HFFc6 (cell line): Measurements from ENCODE around the gene GEMIN8. TPM values are rescaled to one million over a fixed set of nuclear protein-coding genes. Genes with fewer than 3 reads are reported as not detected.

Source experiments
- DNase-seq: peaks from one replicate; pipeline ENCODE4 v3.0.0-alpha.2; 2018
- H3K27ac Mint-ChIP-seq: 2 replicates; pipeline ENCODE4 v1.8.0; 2020; ENCODE audit warnings: mild to moderate bottlenecking, mixed read lengths
- H3K27me3 Mint-ChIP-seq: 2 replicates; pipeline ENCODE4 v1.8.0; 2021; ENCODE audit warnings: mild to moderate bottlenecking, moderate library complexity, mixed read lengths; ENCODE audit not compliant: insufficient read depth
- H3K36me3 Mint-ChIP-seq: 2 replicates; pipeline ENCODE4 v1.8.0; 2021; ENCODE audit warnings: low read depth, mixed read lengths
- H3K4me1 Mint-ChIP-seq: 2 replicates; pipeline ENCODE4 v1.8.0; 2020; ENCODE audit warnings: low read depth, mixed read lengths
- H3K4me3 Mint-ChIP-seq: 2 replicates; pipeline ENCODE4 v1.8.0; 2020; ENCODE audit warnings: mild to moderate bottlenecking, moderate library complexity, mixed read lengths
- H3K9me3 Mint-ChIP-seq: 2 replicates; pipeline ENCODE4 v1.8.0; 2020; ENCODE audit warnings: mild to moderate bottlenecking, mixed read lengths
- total RNA-seq, 6 experiments: library from RNA; stranded (reverse); fragmentation: NEBNext Ultra II Directional; extraction: Animal tissue kit (Norgen Biotek cat#: 25700); gene quantifications; 2 replicates in 1 of 6; 3 replicates in 5 of 6; pipeline ENCODE4 v1.2.3, GENCODE V29; 2021
- TF ChIP-seq, protein P1 (sequence below): fragments of 200-600 bp; sonication (generic); IDR thresholded peaks from 2 replicates; pipeline ENCODE4 v1.5.0; 2021; ENCODE audit warnings: antibody characterized with exemption, mild to moderate bottlenecking

GEMIN8 gene
- total RNA-seq, 6 experiments from 2014 or later, result 10.1 to 12.9 (median 11.8) TPM

DNA sequence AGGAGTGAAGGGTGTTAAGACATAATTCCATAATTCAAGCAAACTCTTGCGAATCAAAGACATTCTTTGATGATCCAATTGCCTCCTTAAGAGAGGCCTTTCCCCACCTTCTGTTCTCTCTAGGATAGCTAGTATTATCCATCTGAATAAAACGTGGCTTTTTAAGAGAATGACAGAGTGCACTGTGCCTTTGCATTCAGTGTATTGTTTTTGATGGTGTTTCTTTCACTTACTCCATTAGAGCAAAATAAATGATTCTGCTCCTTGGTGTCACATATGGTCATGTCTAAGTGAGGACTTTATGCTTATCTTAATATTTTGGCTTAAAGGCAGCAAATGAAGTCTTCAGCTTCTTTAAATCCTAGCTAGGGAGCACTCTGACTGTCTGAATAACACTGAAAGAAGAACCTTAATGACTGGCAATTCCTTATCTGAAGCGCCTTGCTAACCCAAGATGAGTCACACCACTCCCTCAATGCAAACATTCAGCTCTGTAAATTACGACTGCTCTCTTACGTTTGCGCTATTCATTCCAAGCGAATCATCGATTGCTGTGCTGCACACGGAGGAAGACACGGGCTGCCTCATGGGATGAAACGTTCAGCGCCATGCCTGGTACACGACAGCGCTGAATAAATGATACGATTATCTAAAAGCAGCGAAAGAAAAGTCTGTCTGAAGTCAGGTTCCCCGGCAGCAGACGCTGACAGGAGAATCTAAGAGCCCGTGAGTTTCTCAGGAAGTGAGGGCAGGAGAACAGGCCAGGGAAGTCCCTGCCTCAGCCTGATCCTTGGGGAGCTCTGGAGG lies 35.1 kb upstream of the GEMIN8 start:
- Mint-ChIP-seq H3K36me3 (no peaks in the 10 kb centered on the region), H3K4me3 (no peak overlapping the region), H3K4me1 (peaks cover 5% of the 10 kb centered on the region; the same call in 1 of the 2 replicates), H3K9me3 (no peaks in the 10 kb centered on the region), H3K27me3 (no peaks in the 10 kb centered on the region; the same call in 1 of the 2 replicates), H3K27ac (no peak overlapping the region; the same call in 1 of the 2 replicates)
- TF ChIP-seq, protein P1, sequence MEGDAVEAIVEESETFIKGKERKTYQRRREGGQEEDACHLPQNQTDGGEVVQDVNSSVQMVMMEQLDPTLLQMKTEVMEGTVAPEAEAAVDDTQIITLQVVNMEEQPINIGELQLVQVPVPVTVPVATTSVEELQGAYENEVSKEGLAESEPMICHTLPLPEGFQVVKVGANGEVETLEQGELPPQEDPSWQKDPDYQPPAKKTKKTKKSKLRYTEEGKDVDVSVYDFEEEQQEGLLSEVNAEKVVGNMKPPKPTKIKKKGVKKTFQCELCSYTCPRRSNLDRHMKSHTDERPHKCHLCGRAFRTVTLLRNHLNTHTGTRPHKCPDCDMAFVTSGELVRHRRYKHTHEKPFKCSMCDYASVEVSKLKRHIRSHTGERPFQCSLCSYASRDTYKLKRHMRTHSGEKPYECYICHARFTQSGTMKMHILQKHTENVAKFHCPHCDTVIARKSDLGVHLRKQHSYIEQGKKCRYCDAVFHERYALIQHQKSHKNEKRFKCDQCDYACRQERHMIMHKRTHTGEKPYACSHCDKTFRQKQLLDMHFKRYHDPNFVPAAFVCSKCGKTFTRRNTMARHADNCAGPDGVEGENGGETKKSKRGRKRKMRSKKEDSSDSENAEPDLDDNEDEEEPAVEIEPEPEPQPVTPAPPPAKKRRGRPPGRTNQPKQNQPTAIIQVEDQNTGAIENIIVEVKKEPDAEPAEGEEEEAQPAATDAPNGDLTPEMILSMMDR, result no peak
- DNase-seq, result no peak

DNA sequence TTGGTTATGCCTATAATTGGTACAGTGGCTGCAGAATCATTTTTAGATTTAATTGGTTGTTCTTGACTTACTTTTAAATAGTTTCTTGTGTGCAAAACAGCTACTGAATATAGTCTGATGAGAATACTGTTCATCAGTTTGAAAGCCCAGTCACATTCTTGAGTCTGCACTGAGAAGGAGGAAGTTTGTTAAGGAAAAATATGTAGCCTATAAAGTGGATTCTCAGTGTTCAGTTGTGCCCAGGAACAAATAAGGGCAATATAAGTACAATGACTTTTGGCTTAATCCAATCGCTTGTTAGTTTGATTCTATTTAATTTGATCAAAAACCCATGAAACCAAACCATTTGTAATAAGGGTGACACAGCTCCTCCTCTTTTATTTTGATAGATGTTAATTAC lies 32.8 kb upstream of the GEMIN8 start:
- TF ChIP-seq, protein P1, result no peak
- Mint-ChIP-seq H3K36me3 (no peaks in the 10 kb centered on the region), H3K27me3 (no peaks in the 10 kb centered on the region; the same call in 1 of the 2 replicates), H3K4me1 (peaks cover 5% of the 10 kb centered on the region; the same call in 1 of the 2 replicates), H3K9me3 (no peaks in the 10 kb centered on the region), H3K4me3 (no peak overlapping the region), H3K27ac (no peak overlapping the region)
- DNase-seq, result no peak

DNA sequence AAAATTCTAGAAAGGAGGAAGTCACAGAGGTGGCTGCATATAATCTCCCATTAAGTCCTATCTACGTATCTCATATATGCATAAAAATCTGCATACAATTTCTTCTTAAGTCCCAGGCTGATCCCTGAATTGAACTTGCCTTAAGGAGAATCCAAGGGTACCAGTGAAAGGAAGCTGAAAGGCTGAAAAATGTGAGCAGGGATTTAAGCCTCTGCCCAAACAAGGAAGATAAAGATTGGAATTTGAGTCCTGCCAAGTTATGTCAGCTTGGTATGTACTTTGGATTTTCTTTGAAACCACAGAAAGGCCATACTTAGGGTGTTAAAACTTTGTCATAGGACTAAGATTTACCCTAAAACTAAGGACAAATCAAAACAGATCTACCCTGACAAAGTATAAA lies 26.5 kb upstream of the GEMIN8 start:
- TF ChIP-seq, protein P1, result no peak
- no peak for DNase-seq
- Mint-ChIP-seq H3K4me1 (peaks cover 12% of the 10 kb centered on the region), H3K9me3 (no peaks in the 10 kb centered on the region), H3K36me3 (no peaks in the 10 kb centered on the region), H3K27me3 (no peaks in the 10 kb centered on the region; the same call in 1 of the 2 replicates), H3K27ac (no peak overlapping the region), H3K4me3 (no peak overlapping the region)

DNA sequence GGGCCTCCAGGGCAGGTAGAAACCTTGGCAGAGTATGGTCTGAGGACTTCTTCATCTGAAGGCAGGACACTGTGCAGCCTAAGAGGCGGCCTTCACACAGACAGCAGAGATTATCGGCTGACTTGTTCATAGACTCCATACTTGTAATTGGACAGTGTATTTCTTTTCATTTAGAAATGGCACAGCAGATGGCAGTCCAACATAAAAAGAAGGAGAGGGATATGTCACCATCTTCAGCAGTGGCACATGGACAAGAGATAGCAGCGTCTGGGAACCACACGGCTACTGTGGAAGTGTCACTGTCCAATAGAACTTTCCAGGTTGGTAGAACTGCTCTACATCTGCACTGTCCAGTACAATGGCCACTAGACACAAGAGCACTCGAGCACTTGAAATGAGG lies 21.7 kb upstream of the GEMIN8 start:
- Mint-ChIP-seq H3K4me3 (no peak overlapping the region), H3K4me1 (peaks cover 15% of the 10 kb centered on the region), H3K27me3 (no peaks in the 10 kb centered on the region; the same call in 1 of the 2 replicates), H3K36me3 (no peaks in the 10 kb centered on the region), H3K27ac (no peak overlapping the region), H3K9me3 (no peaks in the 10 kb centered on the region)
- TF ChIP-seq, protein P1, result no peak
- no peak for DNase-seq

DNA sequence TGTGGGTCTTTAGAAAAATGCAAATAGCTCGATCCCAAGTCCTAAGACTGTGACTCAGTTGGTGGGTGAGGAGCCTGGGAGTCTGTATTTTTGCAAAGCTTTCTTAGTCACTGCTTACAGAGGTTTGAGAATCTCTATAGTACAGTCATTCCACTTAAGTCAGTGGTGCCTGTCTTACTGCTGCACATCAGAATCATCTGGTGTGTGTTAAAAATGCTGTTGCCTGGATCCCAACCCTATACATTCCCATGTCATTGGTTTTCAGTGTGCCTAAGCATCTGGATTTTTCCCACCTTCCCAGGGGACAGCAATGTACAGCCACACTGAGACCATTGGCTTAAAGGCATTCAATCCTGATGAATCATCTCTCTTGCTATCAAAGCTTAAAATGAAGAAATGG lies 21.0 kb upstream of the GEMIN8 start:
- peak overlapping the region; percentile 9; the same call in 1 of the 2 replicates for H3K27ac Mint-ChIP-seq
- H3K4me3 Mint-ChIP-seq, result peak overlapping the region; percentile 57; the same call in 1 of the 2 replicates
- H3K36me3 Mint-ChIP-seq, result no peaks in the 10 kb centered on the region
- H3K4me1 Mint-ChIP-seq, result peaks cover 10% of the 10 kb centered on the region; the same call in 1 of the 2 replicates
- no peaks in the 10 kb centered on the region; the same call in 1 of the 2 replicates for H3K27me3 Mint-ChIP-seq
- no peak for DNase-seq
- TF ChIP-seq, protein P1, result no peak
- H3K9me3 Mint-ChIP-seq, result no peaks in the 10 kb centered on the region
